ENCODE measurements around the gene P2RY2.
"Not testable (repeated sequence)": the region's sequence is repeated elsewhere in the genome, so short reads cannot be mapped to it uniquely, and the experiment has no call there.

The P2RY2 gene

GRCh38 chr11:73188301-73188700 lies 29.8 kb upstream of the P2RY2 start:
- DNase-seq, result no peak

- peak; percentile 73 for DNase-seq
Measured at GRCh38 chr11:73189315-73189714, 28.8 kb upstream of the P2RY2 start.

GRCh38 chr11:73189723-73190556 lies 28.1 kb upstream of the P2RY2 start:
- no peak for DNase-seq

GRCh38 chr11:73190557-73190885 lies 27.6 kb upstream of the P2RY2 start:
- DNase-seq, result no peak

GRCh38 chr11:73191151-73191550 lies 26.9 kb upstream of the P2RY2 start:
- no peak for DNase-seq

- DNase-seq, result no peak
Measured at GRCh38 chr11:73192272-73192671, 25.8 kb upstream of the P2RY2 start.

- DNase-seq, result no peak
Measured at GRCh38 chr11:73193251-73194033, 24.6 kb upstream of the P2RY2 start.

GRCh38 chr11:73194034-73194507 lies 24.0 kb upstream of the P2RY2 start:
- no peak for DNase-seq

- no peak for DNase-seq
Measured at GRCh38 chr11:73194593-73194992, 23.5 kb upstream of the P2RY2 start.

GRCh38 chr11:73195191-73196007 lies 22.7 kb upstream of the P2RY2 start:
- no peak for DNase-seq

- no peak for DNase-seq
Measured at GRCh38 chr11:73196576-73196975, 21.5 kb upstream of the P2RY2 start.

GRCh38 chr11:73197348-73197747 lies 20.7 kb upstream of the P2RY2 start:
- DNase-seq, result peak in 1 of 2 donors; percentile 30

- DNase-seq, result not testable (repeated sequence)
Measured at GRCh38 chr11:73197787-73198186, 20.3 kb upstream of the P2RY2 start.

- peak in 1 of 2 donors; percentile 34 for DNase-seq
Measured at GRCh38 chr11:73198677-73199076, 19.4 kb upstream of the P2RY2 start.

- DNase-seq, result no peak
Measured at GRCh38 chr11:73199446-73199845, 18.6 kb upstream of the P2RY2 start.

- DNase-seq, result peak; percentile 40 to 72
Measured at GRCh38 chr11:73200256-73200655, 17.8 kb upstream of the P2RY2 start.

GRCh38 chr11:73201249-73201648 lies 16.8 kb upstream of the P2RY2 start:
- no peak for DNase-seq

GRCh38 chr11:73201888-73202780 lies 15.9 kb upstream of the P2RY2 start:
- no peak for DNase-seq

GRCh38 chr11:73203322-73203721 lies 14.8 kb upstream of the P2RY2 start:
- no peak for DNase-seq

GRCh38 chr11:73203790-73204189 lies 14.3 kb upstream of the P2RY2 start:
- DNase-seq, result peak in 1 of 2 donors; percentile 28

GRCh38 chr11:73204711-73205121 lies 13.4 kb upstream of the P2RY2 start:
- peak; percentile 87 for DNase-seq
